OCI-LY1 (cell line): ENCODE results near the gene UNC5B.

Experiments used
- H2AFZ ChIP-seq: fragments of 200-600 bp; sonication (generic), shearing (Covaris generic); 2 replicates; pipeline ENCODE4 v1.6.0; 2014; ENCODE audit warnings: antibody characterized with exemption, mild to moderate bottlenecking, low read length
- H3F3A ChIP-seq: fragments of 200-600 bp; sonication (generic), shearing (Covaris generic); 2 replicates; pipeline ENCODE4 v1.6.0; 2014; ENCODE audit warnings: mild to moderate bottlenecking, antibody characterized with exemption, low read length, moderate library complexity; ENCODE audit not compliant: insufficient read depth
- H3K27ac ChIP-seq: fragments of 200-600 bp; sonication (generic); 2 replicates; pipeline ENCODE4 v1.5.1; 2014; ENCODE audit warnings: low read length, mixed run types, mild to moderate bottlenecking, low read depth; ENCODE audit not compliant: poor library complexity, severe bottlenecking
- H3K27me3 ChIP-seq: fragments of 200-600 bp; sonication (generic); 2 replicates; pipeline ENCODE4 v1.6.0; 2014; ENCODE audit warnings: antibody characterized with exemption, mild to moderate bottlenecking, low read length, moderate library complexity; ENCODE audit not compliant: insufficient read depth
- H3K36me3 ChIP-seq: fragments of 200-600 bp; sonication (generic); 2 replicates; pipeline ENCODE4 v1.6.1; 2014; ENCODE audit warnings: mild to moderate bottlenecking, antibody characterized with exemption, low read length, moderate library complexity, mixed read lengths; ENCODE audit not compliant: insufficient read depth
- H3K4me1 ChIP-seq: fragments of 200-600 bp; sonication (generic); 2 replicates; pipeline ENCODE4 v1.5.1; 2014; ENCODE audit warnings: mild to moderate bottlenecking, low read length, moderate library complexity; ENCODE audit not compliant: insufficient read depth, severe bottlenecking
- H3K4me2 ChIP-seq: fragments of 200-600 bp; sonication (generic), shearing (Covaris generic); 2 replicates; pipeline ENCODE4 v1.6.1; 2014; ENCODE audit warnings: low read length
- H3K4me3 ChIP-seq: fragments of 200-600 bp; sonication (generic); 2 replicates; pipeline ENCODE4 v1.5.1; 2014; ENCODE audit warnings: low read length, low read depth, mild to moderate bottlenecking, mixed read lengths; ENCODE audit not compliant: poor library complexity, severe bottlenecking
- H3K79me2 ChIP-seq: fragments of 200-600 bp; shearing (Covaris generic); 2 replicates; pipeline ENCODE4 v1.6.1; 2016; ENCODE audit warnings: mixed run types, low read length, mixed read lengths; ENCODE audit not compliant: insufficient read depth
- H3K9ac ChIP-seq: fragments of 200-600 bp; sonication (generic), shearing (Covaris generic); 2 replicates; pipeline ENCODE4 v1.6.1; 2014; ENCODE audit warnings: mild to moderate bottlenecking, low read length, mixed read lengths
- H3K9me2 ChIP-seq: fragments of 200-600 bp; sonication (generic), shearing (Covaris generic); 2 replicates; pipeline ENCODE4 v1.6.1; 2014; ENCODE audit warnings: low read depth, mild to moderate bottlenecking, low read length, mixed read lengths
- H3K9me3 ChIP-seq: fragments of 200-600 bp; shearing (Covaris generic); 2 replicates; pipeline ENCODE4 v1.6.1; 2014; ENCODE audit warnings: low read length, mixed read lengths
- H4K20me1 ChIP-seq: fragments of 200-600 bp; sonication (generic), shearing (Covaris generic); 2 replicates; pipeline ENCODE4 v1.6.0; 2016; ENCODE audit warnings: mild to moderate bottlenecking, low read length; ENCODE audit not compliant: insufficient read depth
- EZH2 ChIP-seq: fragments of 200-600 bp; sonication (generic), shearing (Covaris generic); IDR thresholded peaks from 2 replicates; pipeline ENCODE4 v1.8.0; 2017; ENCODE audit warnings: borderline replicate concordance, mixed run types, mild to moderate bottlenecking, antibody characterized with exemption, low read length, moderate library complexity, mixed read lengths
- TF ChIP-seq, protein P1 (sequence below): fragments of 200-600 bp; sonication (generic), shearing (Covaris generic); IDR thresholded peaks from 2 replicates; pipeline ENCODE4 v1.5.1; 2017; ENCODE audit warnings: mild to moderate bottlenecking, antibody characterized with exemption, low read length, moderate library complexity, mixed read lengths

Gene UNC5B

DNA sequence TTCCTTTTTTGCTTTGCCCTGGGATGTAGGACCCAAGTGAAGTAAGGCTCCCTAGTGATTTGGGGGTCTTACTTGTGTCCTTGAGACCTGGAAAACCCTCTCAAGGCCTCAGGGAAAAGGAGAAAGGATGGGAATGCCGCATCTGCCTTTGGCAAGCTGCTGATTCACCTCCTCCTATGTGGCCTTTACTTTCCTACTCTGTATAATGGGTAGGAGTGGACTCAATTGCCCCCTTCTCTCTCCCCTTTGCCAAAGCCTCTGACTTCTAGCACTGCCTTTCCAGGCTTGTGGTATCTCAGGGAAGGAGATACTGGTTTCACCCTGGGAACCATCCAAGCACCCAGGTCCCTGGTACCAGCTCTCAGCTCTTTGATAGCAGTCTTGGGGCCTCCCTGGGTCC is 35.4 kb downstream of the UNC5B start:
- Histone ChIP-seq H3K27ac (no peak overlapping the region), H3F3A (no peaks in the 10 kb centered on the region), H3K9ac (no peak overlapping the region), H3K4me1 (no peaks in the 10 kb centered on the region), H3K4me3 (no peak overlapping the region), H3K4me2 (no peak overlapping the region), H3K9me3 (no peaks in the 10 kb centered on the region), H3K9me2 (no peaks in the 10 kb centered on the region), H3K79me2 (no peaks in the 10 kb centered on the region), H4K20me1 (no peaks in the 10 kb centered on the region), H2AFZ (no peak overlapping the region), H3K36me3 (no peaks in the 10 kb centered on the region), H3K27me3 (peaks cover 15% of the 10 kb centered on the region; the same call in 1 of the 2 replicates)
- no peak for TF ChIP-seq EZH2
- TF ChIP-seq, protein P1, sequence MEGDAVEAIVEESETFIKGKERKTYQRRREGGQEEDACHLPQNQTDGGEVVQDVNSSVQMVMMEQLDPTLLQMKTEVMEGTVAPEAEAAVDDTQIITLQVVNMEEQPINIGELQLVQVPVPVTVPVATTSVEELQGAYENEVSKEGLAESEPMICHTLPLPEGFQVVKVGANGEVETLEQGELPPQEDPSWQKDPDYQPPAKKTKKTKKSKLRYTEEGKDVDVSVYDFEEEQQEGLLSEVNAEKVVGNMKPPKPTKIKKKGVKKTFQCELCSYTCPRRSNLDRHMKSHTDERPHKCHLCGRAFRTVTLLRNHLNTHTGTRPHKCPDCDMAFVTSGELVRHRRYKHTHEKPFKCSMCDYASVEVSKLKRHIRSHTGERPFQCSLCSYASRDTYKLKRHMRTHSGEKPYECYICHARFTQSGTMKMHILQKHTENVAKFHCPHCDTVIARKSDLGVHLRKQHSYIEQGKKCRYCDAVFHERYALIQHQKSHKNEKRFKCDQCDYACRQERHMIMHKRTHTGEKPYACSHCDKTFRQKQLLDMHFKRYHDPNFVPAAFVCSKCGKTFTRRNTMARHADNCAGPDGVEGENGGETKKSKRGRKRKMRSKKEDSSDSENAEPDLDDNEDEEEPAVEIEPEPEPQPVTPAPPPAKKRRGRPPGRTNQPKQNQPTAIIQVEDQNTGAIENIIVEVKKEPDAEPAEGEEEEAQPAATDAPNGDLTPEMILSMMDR = no peak

DNA sequence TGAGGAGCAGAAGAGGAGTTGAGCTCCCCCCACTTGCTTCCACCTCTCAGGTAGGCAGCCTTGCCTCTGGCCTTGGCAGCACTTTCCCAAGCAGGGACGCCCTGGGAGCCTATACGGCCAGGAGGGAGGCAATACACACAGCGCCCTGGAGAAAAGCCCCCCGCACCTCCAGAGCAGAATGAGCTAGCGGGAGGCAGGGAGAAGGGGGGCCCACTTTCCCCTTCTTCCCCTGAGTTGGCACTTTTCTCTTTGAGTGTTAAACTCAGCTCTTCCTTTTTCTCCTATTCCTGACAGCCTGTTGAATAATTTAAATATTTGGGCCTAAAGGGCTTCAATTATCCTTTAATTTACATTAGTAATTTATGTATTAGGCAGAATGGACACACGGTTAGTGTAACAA is 35.8 kb downstream of the UNC5B start:
- H3K27ac ChIP-seq = no peak overlapping the region
- no peak for TF ChIP-seq EZH2
- TF ChIP-seq, protein P1 = no peak
- H3K9ac ChIP-seq = no peak overlapping the region
- H3K4me1 ChIP-seq = no peaks in the 10 kb centered on the region
- no peak overlapping the region for H3K4me3 ChIP-seq
- H3K9me3 ChIP-seq = no peaks in the 10 kb centered on the region
- no peaks in the 10 kb centered on the region for H3K36me3 ChIP-seq
- H4K20me1 ChIP-seq = no peaks in the 10 kb centered on the region
- no peaks in the 10 kb centered on the region for H3K9me2 ChIP-seq
- H3F3A ChIP-seq = no peaks in the 10 kb centered on the region
- H3K27me3 ChIP-seq = peaks cover 16% of the 10 kb centered on the region; the same call in 1 of the 2 replicates
- H2AFZ ChIP-seq = no peak overlapping the region
- H3K4me2 ChIP-seq = no peak overlapping the region
- no peaks in the 10 kb centered on the region for H3K79me2 ChIP-seq

DNA sequence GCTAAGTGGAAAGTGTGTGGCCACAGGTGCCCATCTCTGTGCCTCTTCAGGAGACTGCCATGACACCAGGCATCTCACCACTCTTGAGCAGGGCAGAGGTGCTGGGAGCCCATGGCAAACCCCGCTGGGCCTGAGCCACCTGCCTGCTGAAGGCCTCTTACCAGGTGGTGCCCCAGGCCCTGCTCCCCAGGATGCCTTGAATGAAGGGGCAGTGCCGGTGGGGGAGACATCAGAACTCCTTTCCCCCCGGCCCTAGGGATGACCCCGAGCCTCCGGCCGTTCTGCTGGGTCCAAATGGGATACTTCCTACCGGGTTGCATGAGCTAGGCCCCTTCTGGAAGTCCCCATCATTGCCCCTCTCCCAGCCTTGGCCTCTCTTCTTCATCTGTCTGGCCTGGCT is 37.6 kb downstream of the UNC5B start:
- Histone ChIP-seq H3K4me2 (no peak overlapping the region), H2AFZ (no peak overlapping the region), H4K20me1 (no peaks in the 10 kb centered on the region), H3K4me1 (no peaks in the 10 kb centered on the region), H3K9ac (no peak overlapping the region), H3K27ac (no peak overlapping the region), H3F3A (no peaks in the 10 kb centered on the region), H3K4me3 (no peak overlapping the region), H3K9me3 (no peaks in the 10 kb centered on the region), H3K79me2 (no peaks in the 10 kb centered on the region), H3K9me2 (no peaks in the 10 kb centered on the region), H3K27me3 (peaks cover 9% of the 10 kb centered on the region; the same call in 1 of the 2 replicates), H3K36me3 (no peaks in the 10 kb centered on the region)
- no peak for TF ChIP-seq EZH2
- TF ChIP-seq, protein P1 = no peak
